Stomach smooth muscle (tissue), 2 donors: ENCODE results near the gene HTT.

Source experiments
- H3K27ac ChIP-seq: one replicate; pipeline ENCODE4 v1.7.0; 2013; ENCODE audit warnings: mild to moderate bottlenecking, low read length, inconsistent platforms
- H3K27me3 ChIP-seq, 2 donors: one replicate each; pipeline ENCODE4 v1.7.0; 2013; ENCODE audit warnings: low read length in 2 of 2; ENCODE audit not compliant: insufficient read depth in 2 of 2, control insufficient read depth in 1 of 2
- H3K36me3 ChIP-seq, 2 donors: one replicate each; pipeline ENCODE4 v1.7.0; 2013; ENCODE audit warnings: low read length in 2 of 2; ENCODE audit not compliant: control insufficient read depth in 2 of 2, insufficient read depth in 2 of 2
- H3K4me1 ChIP-seq: one replicate; pipeline ENCODE4 v1.7.0; 2013; ENCODE audit warnings: low read length; ENCODE audit not compliant: control insufficient read depth, insufficient read depth
- H3K4me3 ChIP-seq, 2 donors: one replicate each; pipeline ENCODE4 v1.7.0; 2013; ENCODE audit warnings: low read length in 2 of 2
- H3K9ac ChIP-seq, 2 donors: one replicate each; pipeline ENCODE4 v1.7.0; 2013; ENCODE audit warnings: low read length in 2 of 2, mild to moderate bottlenecking in 1 of 2
- H3K9me3 ChIP-seq, 2 donors: one replicate each; pipeline ENCODE4 v1.7.0; 2013; ENCODE audit warnings: low read length in 2 of 2; ENCODE audit not compliant: control insufficient read depth in 2 of 2
- donor health status: healthy.
- donor health status: Pancreatic carcinoma.

HTT gene

GRCh38 chr4:3288571-3289094 lies 214.2 kb downstream of the HTT start:
- no peak overlapping the region for H3K27ac ChIP-seq
- no peak overlapping the region for H3K4me3 ChIP-seq
- H3K9me3 ChIP-seq: no peaks in the 10 kb centered on the region
- no peaks in the 10 kb centered on the region for H3K36me3 ChIP-seq
- peaks cover 22% of the 10 kb centered on the region for H3K4me1 ChIP-seq
- no peak overlapping the region for H3K9ac ChIP-seq
- H3K27me3 ChIP-seq: peaks cover 8% of the 10 kb centered on the region in 2 donors

GRCh38 chr4:3290476-3290875 lies 216.0 kb downstream of the HTT start:
- peaks cover 29% of the 10 kb centered on the region for H3K4me1 ChIP-seq
- no peaks in the 10 kb centered on the region for H3K36me3 ChIP-seq
- no peak overlapping the region for H3K9ac ChIP-seq
- H3K27ac ChIP-seq: no peak overlapping the region
- no peak overlapping the region for H3K4me3 ChIP-seq
- H3K9me3 ChIP-seq: no peaks in the 10 kb centered on the region
- H3K27me3 ChIP-seq: peaks cover 5 to 8% of the 10 kb centered on the region in 2 donors

GRCh38 chr4:3290889-3291321 lies 216.4 kb downstream of the HTT start:
- H3K27ac ChIP-seq: no peak overlapping the region
- no peaks in the 10 kb centered on the region for H3K36me3 ChIP-seq
- peaks cover 29% of the 10 kb centered on the region for H3K4me1 ChIP-seq
- peak overlapping the region in 1 of 2 donors; percentile 93 for H3K4me3 ChIP-seq
- H3K9ac ChIP-seq: no peak overlapping the region
- H3K27me3 ChIP-seq: peaks cover 5% of the 10 kb centered on the region in 2 donors
- no peaks in the 10 kb centered on the region for H3K9me3 ChIP-seq

- Histone ChIP-seq H3K4me3 (peak overlapping the region; percentile 83 to 93), H3K27ac (peak overlapping the region; percentile 86), H3K9ac (peak overlapping the region; percentile 78 to 87), H3K27me3 (peaks cover 2 to 3% of the 10 kb centered on the region in 2 donors), H3K9me3 (no peaks in the 10 kb centered on the region), H3K4me1 (peaks cover 26% of the 10 kb centered on the region), H3K36me3 (no peaks in the 10 kb centered on the region)
These were observed 217.0 kb downstream of the HTT start for GRCh38 chr4:3291411-3291968.

GRCh38 chr4:3291969-3292570 lies 217.6 kb downstream of the HTT start:
- Histone ChIP-seq H3K9me3 (peaks cover 0 to 4% of the 10 kb centered on the region in 2 donors), H3K36me3 (no peaks in the 10 kb centered on the region), H3K27ac (peak overlapping the region; percentile 86), H3K27me3 (no peaks in the 10 kb centered on the region), H3K4me3 (peak overlapping the region; percentile 83 to 93), H3K9ac (peak overlapping the region; percentile 78 to 87), H3K4me1 (peaks cover 26% of the 10 kb centered on the region)

- Histone ChIP-seq H3K27me3 (no peaks in the 10 kb centered on the region), H3K9me3 (peaks cover 0 to 10% of the 10 kb centered on the region in 2 donors), H3K4me3 (peak within 1 kb of the TSS; percentile 83 to 93), H3K4me1 (peaks cover 26% of the 10 kb centered on the region), H3K27ac (peak within 1 kb of the TSS; percentile 86), H3K9ac (peak within 1 kb of the TSS; percentile 81 to 87), H3K36me3 (no peaks in the 10 kb centered on the region)
These were observed 218.3 kb downstream of the HTT start, which contains the start of gene RGS12 for GRCh38 chr4:3292571-3293400. RGS12 (plus strand) TSS chr4:3293021; CDS start chr4:3316171, 23,150 bp downstream.
